NCI-H345 (cell line): Measurements from ENCODE around the gene XRCC2.

Source experiments
- DNase-seq: peaks from one replicate; lab custom pipeline; 2025; lab: John Stamatoyannopoulos, UW

XRCC2 gene

GRCh38 chr7:152615031-152615741 is 60.8 kb downstream of the XRCC2 start:
- DNase-seq, result peak; percentile 49

- DNase-seq, result no peak
These were observed 67.3 kb downstream of the XRCC2 start for GRCh38 chr7:152608656-152609055.

- DNase-seq, result no peak
These were observed 67.7 kb downstream of the XRCC2 start for GRCh38 chr7:152608208-152608607.

DNA sequence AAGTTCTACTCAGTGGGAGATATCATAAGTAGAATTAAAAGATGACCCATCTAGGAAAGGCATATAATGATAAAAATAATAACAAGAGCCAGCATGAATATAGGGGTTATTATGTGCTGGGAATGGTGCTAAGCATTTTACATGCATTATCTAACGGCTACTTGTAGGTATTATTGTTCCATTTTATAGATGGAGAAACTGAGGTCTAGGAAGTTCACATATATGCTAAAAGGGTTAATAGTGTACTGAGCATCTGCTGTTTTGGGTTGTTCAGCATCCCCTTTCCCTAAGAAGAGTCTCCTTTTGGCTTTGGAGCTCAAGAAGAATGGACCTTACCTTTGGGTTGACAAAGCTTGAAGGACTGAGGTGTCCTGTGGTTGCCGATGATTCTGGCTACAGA is 68.9 kb downstream of the XRCC2 start:
- DNase-seq, result no peak

- no peak for DNase-seq
These were observed 73.0 kb downstream of the XRCC2 start for GRCh38 chr7:152602962-152603361.

DNA sequence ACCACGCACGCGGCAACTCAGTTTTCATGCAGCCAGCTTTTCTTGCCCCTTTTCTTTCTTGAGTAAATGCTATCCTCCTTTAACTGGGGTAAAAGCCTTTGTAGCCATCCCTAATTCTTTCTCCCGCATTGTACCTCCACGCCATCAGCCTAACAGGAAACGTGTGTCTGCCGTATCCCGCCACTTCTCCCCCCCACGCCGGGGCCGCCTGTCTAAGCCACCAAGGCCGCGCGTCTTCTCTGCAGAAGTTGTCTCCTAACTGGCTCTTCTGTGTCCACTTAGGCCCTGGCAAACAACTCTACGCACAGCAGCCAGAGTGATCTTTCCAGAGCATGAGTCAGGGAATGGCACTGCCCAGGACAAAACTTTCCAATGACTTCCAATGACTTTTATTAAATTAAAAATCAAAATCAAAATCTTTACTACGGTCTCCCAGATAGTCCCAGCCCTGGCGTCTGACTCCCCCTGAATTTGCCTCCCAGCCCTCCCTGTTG is 74.6 kb downstream of the XRCC2 start:
- DNase-seq, result no peak

DNA sequence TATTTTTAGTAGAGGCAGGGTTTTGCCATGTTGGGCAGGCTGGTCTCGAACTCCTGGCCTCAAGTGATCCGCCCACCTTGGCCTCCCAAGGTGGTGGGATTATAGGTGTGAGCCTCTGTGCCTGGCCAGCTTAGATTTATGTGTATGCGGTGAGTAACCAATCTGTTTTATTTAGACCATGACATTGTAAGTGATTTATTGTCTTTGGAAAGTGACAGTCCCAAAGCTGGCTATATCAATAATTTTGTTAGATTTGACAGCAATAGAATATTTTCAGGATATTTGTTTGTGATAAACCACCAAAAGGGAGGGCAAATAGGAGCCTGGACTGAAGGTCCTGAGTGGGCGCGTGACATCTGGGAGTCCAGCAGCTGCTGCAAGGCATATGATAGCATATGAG is 75.7 kb downstream of the XRCC2 start:
- no peak for DNase-seq

GRCh38 chr7:152597507-152597906 is 78.4 kb downstream of the XRCC2 start:
- DNase-seq, result no peak

DNA sequence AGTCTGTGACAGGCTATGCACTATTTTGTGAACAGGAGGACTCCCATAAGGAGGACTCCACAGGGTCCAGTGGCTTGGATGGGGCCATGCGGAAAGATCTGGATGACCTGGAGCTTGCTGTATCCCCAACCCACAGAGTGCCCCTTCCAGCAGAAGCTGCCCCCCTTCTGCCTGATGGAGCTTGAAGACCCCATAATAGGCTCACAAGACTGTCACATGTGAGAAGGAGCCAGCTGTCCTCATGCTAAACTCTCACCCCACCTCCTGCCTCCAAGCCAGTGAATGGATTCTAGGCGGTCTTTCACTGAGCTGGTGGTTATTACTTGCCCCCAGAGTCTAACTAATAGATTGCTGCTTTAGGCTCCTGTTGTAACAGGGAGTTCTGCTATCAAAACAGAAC is 79.1 kb downstream of the XRCC2 start:
- DNase-seq, result no peak
